ENCODE measurements around the gene RPAP2.
"Not testable (repeated sequence)": the region's sequence is repeated elsewhere in the genome, so short reads cannot be mapped to it uniquely, and the experiment has no call there.

RPAP2 gene

GRCh38 chr1:92298573-92299476 is at the start of gene RPAP2, which contains the start of gene GLMN:
Gene RPAP2, plus strand, starts transcription at chr1:92299059. Its CDS starts 15 bp downstream, at chr1:92299074.
Gene GLMN, minus strand, starts transcription at chr1:92298987. Its CDS starts 988 bp downstream, at chr1:92297999.
- peak within 1 kb of the TSS; percentile 86 for H2AFZ ChIP-seq (ENCODE audit: low read depth, low read length, severe bottlenecking)
- no peak for TF ChIP-seq EZH2phosphoT487 (conservative IDR thresholded peaks at IDR 0.05; ENCODE audit: low read length)
- no peak for TF ChIP-seq CTCF (IDR thresholded peaks at IDR 0.05; ENCODE audit: insufficient read depth, low read length, poor library complexity, severe bottlenecking)
- peak within 1 kb of the TSS; percentile 89 for H3K4me3 ChIP-seq (ENCODE audit: insufficient read depth, low read length, poor library complexity, severe bottlenecking)
- H3K9me3 ChIP-seq (ENCODE audit: insufficient read depth, low read length): no peaks in the 10 kb centered on the region
- H3K27me3 ChIP-seq (ENCODE audit: low read length): no peaks in the 10 kb centered on the region
- H4K20me1 ChIP-seq (ENCODE audit: low read depth, low read length): no peaks in the 10 kb centered on the region
- H3K27ac ChIP-seq (ENCODE audit: low read depth, low read length): peak within 1 kb of the TSS; percentile 81
- H3K9ac ChIP-seq (ENCODE audit: low read length): peak within 1 kb of the TSS; percentile 84
- H3F3A ChIP-seq (ENCODE audit: insufficient read depth): no peaks in the 10 kb centered on the region
- H3K4me2 ChIP-seq (ENCODE audit: low read depth, low read length, poor library complexity, severe bottlenecking): peak within 1 kb of the TSS; percentile 99
- H3K36me3 ChIP-seq (ENCODE audit: low read length): peaks cover 19% of the 10 kb centered on the region
- peaks cover 23% of the 10 kb centered on the region for H3K79me2 ChIP-seq (ENCODE audit: insufficient read depth, low read length)
- no peaks in the 10 kb centered on the region for H3K9me2 ChIP-seq (replicated peaks; ENCODE audit: insufficient read depth, low read length)

GRCh38 chr1:92254714-92255113 is 44.1 kb upstream of the RPAP2 start:
- not testable (repeated sequence) for H4K20me1 ChIP-seq (ENCODE audit: low read depth, low read length); H3K9me2 ChIP-seq (replicated peaks; ENCODE audit: insufficient read depth, low read length); H3K79me2 ChIP-seq (ENCODE audit: insufficient read depth, low read length); H3K9ac ChIP-seq (ENCODE audit: low read length); H3K27me3 ChIP-seq (ENCODE audit: low read length); H3K27ac ChIP-seq (ENCODE audit: low read depth, low read length); H3K36me3 ChIP-seq (ENCODE audit: low read length); H3F3A ChIP-seq (ENCODE audit: insufficient read depth); H3K4me2 ChIP-seq (ENCODE audit: low read depth, low read length, poor library complexity, severe bottlenecking); H3K4me3 ChIP-seq (ENCODE audit: insufficient read depth, low read length, poor library complexity, severe bottlenecking); H3K9me3 ChIP-seq (ENCODE audit: insufficient read depth, low read length); H2AFZ ChIP-seq (ENCODE audit: low read depth, low read length, severe bottlenecking)

- H3F3A ChIP-seq (ENCODE audit: insufficient read depth): no peaks in the 10 kb centered on the region
These were observed 39.5 kb upstream of the RPAP2 start for GRCh38 chr1:92259350-92259749.

More at GRCh38 chr1:92259350-92259749, 39.5 kb upstream of the RPAP2 start:
- Histone ChIP-seq H3K79me2 (ENCODE audit: insufficient read depth, low read length) (no peaks in the 10 kb centered on the region), H2AFZ (ENCODE audit: low read depth, low read length, severe bottlenecking) (no peak overlapping the region), H3K4me2 (ENCODE audit: low read depth, low read length, poor library complexity, severe bottlenecking) (no peak overlapping the region), H3K9ac (ENCODE audit: low read length) (no peak overlapping the region), H3K9me3 (ENCODE audit: insufficient read depth, low read length) (no peaks in the 10 kb centered on the region), H4K20me1 (ENCODE audit: low read depth, low read length) (no peaks in the 10 kb centered on the region), H3K27ac (ENCODE audit: low read depth, low read length) (no peak overlapping the region), H3K9me2 (replicated peaks; ENCODE audit: insufficient read depth, low read length) (no peaks in the 10 kb centered on the region), H3K4me3 (ENCODE audit: insufficient read depth, low read length, poor library complexity, severe bottlenecking) (no peak overlapping the region), H3K36me3 (ENCODE audit: low read length) (peaks cover 15% of the 10 kb centered on the region; the same call in 1 of the 2 replicates), H3K27me3 (ENCODE audit: low read length) (no peaks in the 10 kb centered on the region)
- TF ChIP-seq EZH2phosphoT487 (conservative IDR thresholded peaks at IDR 0.05; ENCODE audit: low read length) (no peak), CTCF (IDR thresholded peaks at IDR 0.05; ENCODE audit: insufficient read depth, low read length, poor library complexity, severe bottlenecking) (no peak)

All from SU-DHL-6 (cell line).